IgD-negative memory B cell (primary cell): ENCODE results near the gene FRMD4A. TPM values are rescaled to one million over a fixed set of nuclear protein-coding genes. Genes with fewer than 3 reads are reported as not detected.
"Not testable (repeated sequence)": the region's sequence is repeated elsewhere in the genome, so short reads cannot be mapped to it uniquely, and the experiment has no call there.

Experiments
- H3K27ac Mint-ChIP-seq, 3 donors: one replicate each; pipeline ENCODE4 v1.8.0; 2020 to 2022; ENCODE audit warnings: mild to moderate bottlenecking in 3 of 3, mixed read lengths in 3 of 3, moderate library complexity in 1 of 3
- H3K27me3 Mint-ChIP-seq: one replicate; pipeline ENCODE4 v1.8.0; 2021; ENCODE audit warnings: mixed read lengths
- H3K36me3 Mint-ChIP-seq: one replicate; pipeline ENCODE4 v1.8.0; 2020; ENCODE audit warnings: mild to moderate bottlenecking, mixed read lengths
- H3K4me1 Mint-ChIP-seq, 3 donors: one replicate each; pipeline ENCODE4 v1.8.0; 2020 to 2022; ENCODE audit warnings: mixed read lengths in 3 of 3, mild to moderate bottlenecking in 1 of 3
- H3K4me3 Mint-ChIP-seq, 4 donors: one replicate each; pipeline ENCODE4 v1.8.0; 2020 to 2022; ENCODE audit warnings: mild to moderate bottlenecking in 4 of 4, mixed read lengths in 4 of 4, moderate library complexity in 3 of 4
- H3K9me3 Mint-ChIP-seq, 3 donors: one replicate each; pipeline ENCODE4 v1.8.0; 2020 to 2021; ENCODE audit warnings: mixed read lengths in 3 of 3, mild to moderate bottlenecking in 1 of 3
- polyA plus RNA-seq: library from polyadenylated mRNA; unstranded; fragments of 300-500 nt; fragmentation: Illumina TruSeq; gene quantifications from one replicate; pipeline ENCODE4 v1.2.3, GENCODE V29; 2021

The FRMD4A gene
- polyA plus RNA-seq, 1 donor from 2014 or later, result 1.7 TPM

DNA sequence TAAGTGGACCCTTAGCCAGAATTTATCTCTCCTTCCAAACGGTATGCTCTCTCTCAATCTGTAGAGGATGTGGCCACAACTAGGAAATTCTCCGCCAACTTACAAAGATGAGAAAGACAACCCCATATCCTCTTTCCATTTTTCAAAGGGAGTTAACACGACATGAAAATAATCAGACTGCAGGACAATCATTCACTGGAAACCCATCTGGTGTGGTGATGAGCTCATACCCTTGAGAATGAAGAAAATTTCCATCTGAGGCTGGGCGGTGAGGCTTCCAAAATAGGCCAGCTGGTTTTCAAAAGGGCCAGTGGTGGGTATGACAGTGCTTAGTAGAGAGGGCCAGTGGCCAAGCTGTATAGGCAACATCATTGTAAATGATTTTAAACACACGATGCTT, 369.6 kb downstream of the FRMD4A start:
- no peaks in the 10 kb centered on the region for H3K9me3 Mint-ChIP-seq

GRCh38 chr10:13960603-13961002, 370.1 kb downstream of the FRMD4A start:
- H3K9me3 Mint-ChIP-seq, result no peaks in the 10 kb centered on the region
- H3K36me3 Mint-ChIP-seq, result no peaks in the 10 kb centered on the region
- no peak overlapping the region for H3K27ac Mint-ChIP-seq
- peaks cover 12% of the 10 kb centered on the region for H3K27me3 Mint-ChIP-seq
- peaks cover 0 to 4% (median 0%) of the 10 kb centered on the region in 3 donors for H3K4me1 Mint-ChIP-seq
- no peak overlapping the region for H3K4me3 Mint-ChIP-seq

More for the DNA sequence above, 369.6 kb downstream of the FRMD4A start:
- Mint-ChIP-seq H3K36me3 (no peaks in the 10 kb centered on the region), H3K27ac (no peak overlapping the region), H3K4me3 (no peak overlapping the region), H3K27me3 (peaks cover 12% of the 10 kb centered on the region), H3K4me1 (peaks cover 0 to 4% (median 0%) of the 10 kb centered on the region in 3 donors)

GRCh38 chr10:13959443-13960359, 371.0 kb downstream of the FRMD4A start:
- Mint-ChIP-seq H3K4me1 (peaks cover 0 to 4% (median 0%) of the 10 kb centered on the region in 3 donors), H3K27ac (no peak overlapping the region), H3K36me3 (no peaks in the 10 kb centered on the region), H3K27me3 (peaks cover 12% of the 10 kb centered on the region), H3K4me3 (peak overlapping the region in 1 of 4 donors; percentile 17), H3K9me3 (no peaks in the 10 kb centered on the region)

- Mint-ChIP-seq H3K4me1 (peaks cover 0 to 4% (median 0%) of the 10 kb centered on the region in 3 donors), H3K27ac (peak overlapping the region in 1 of 3 donors; percentile 80), H3K36me3 (no peaks in the 10 kb centered on the region), H3K9me3 (peaks cover 0 to 5% (median 0%) of the 10 kb centered on the region in 3 donors), H3K27me3 (peaks cover 7% of the 10 kb centered on the region), H3K4me3 (no peak overlapping the region)
Measured at GRCh38 chr10:13957856-13958255, 372.9 kb downstream of the FRMD4A start.

DNA sequence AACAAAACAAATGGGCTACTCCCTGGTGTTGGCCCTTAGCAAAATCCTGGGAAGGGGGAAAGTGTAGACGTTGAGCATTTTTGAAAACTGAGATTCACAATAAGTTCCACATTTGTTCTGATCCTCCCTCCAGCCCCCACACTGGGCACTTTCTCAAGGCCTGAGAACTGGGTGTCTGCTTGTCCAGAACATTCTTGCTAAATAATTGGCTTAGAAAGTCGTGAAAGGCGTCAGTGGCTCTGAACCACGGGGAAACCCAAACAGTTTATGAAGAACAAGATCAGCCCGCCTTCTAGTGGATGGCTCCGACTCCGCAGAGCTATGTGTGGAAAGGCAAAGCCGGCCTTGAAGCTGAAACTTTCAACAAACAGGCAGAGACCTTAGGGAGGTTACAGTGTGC, 373.9 kb downstream of the FRMD4A start:
- H3K4me3 Mint-ChIP-seq, result no peak overlapping the region
- H3K27ac Mint-ChIP-seq, result no peak overlapping the region
- H3K9me3 Mint-ChIP-seq, result peaks cover 0 to 5% (median 0%) of the 10 kb centered on the region in 3 donors
- H3K4me1 Mint-ChIP-seq, result peaks cover 0 to 4% (median 0%) of the 10 kb centered on the region in 3 donors
- H3K36me3 Mint-ChIP-seq, result no peaks in the 10 kb centered on the region
- H3K27me3 Mint-ChIP-seq, result peaks cover 7% of the 10 kb centered on the region

GRCh38 chr10:13955409-13956068, 375.2 kb downstream of the FRMD4A start:
- Mint-ChIP-seq H3K27ac (no peak overlapping the region), H3K9me3 (peaks cover 1 to 8% (median 4%) of the 10 kb centered on the region in 3 donors), H3K4me1 (peaks cover 0 to 4% (median 2%) of the 10 kb centered on the region in 3 donors), H3K27me3 (peaks cover 7% of the 10 kb centered on the region), H3K36me3 (no peaks in the 10 kb centered on the region), H3K4me3 (no peak overlapping the region)

DNA sequence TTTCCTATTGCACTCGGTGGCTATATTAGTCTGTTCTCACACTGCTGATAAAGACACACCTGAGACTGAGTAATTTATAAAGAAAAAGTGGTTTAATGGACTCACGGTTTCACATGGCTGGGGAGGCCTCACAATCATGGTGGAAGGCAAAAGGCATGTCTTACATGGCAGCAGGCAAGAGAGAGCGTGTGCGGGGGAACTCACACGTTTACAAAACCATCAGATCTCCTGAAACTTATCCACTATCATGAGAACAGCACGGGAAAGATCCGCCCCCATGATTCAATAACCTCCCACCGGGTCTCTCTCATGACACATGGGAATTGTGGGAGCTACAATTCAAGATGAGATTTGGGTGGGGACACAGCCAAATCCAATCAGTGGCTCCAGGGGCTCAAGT, 376.5 kb downstream of the FRMD4A start:
- H3K4me3 Mint-ChIP-seq, H3K4me1 Mint-ChIP-seq, H3K27me3 Mint-ChIP-seq, H3K36me3 Mint-ChIP-seq, H3K27ac Mint-ChIP-seq, H3K9me3 Mint-ChIP-seq: not testable (repeated sequence)

DNA sequence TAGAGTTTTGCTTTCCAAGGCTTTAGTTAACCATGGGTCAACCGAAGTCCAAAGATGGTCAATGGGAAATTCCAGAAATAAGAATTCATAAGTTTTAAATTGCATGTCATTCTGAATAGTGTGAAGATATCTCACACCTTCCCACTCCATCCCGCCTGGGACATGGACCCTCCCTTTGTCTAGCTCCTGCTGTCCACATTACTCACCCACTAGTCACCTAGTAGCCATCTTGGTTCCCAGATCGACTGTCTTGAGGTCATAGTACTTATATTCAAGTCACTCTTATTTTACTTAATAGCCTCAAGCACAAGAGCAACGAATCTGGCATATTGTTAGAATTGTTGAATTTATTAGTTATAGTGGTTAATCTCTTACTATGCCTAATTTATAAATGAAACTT, 377.4 kb downstream of the FRMD4A start:
- H3K36me3 Mint-ChIP-seq, result peaks cover under 1% of the 10 kb centered on the region
- H3K27ac Mint-ChIP-seq, result no peak overlapping the region
- peaks cover 2% of the 10 kb centered on the region for H3K27me3 Mint-ChIP-seq
- H3K4me1 Mint-ChIP-seq, result peaks cover 0 to 2% (median 0%) of the 10 kb centered on the region in 3 donors
- H3K4me3 Mint-ChIP-seq, result no peak overlapping the region
- H3K9me3 Mint-ChIP-seq, result peaks cover 1 to 8% (median 4%) of the 10 kb centered on the region in 3 donors

DNA sequence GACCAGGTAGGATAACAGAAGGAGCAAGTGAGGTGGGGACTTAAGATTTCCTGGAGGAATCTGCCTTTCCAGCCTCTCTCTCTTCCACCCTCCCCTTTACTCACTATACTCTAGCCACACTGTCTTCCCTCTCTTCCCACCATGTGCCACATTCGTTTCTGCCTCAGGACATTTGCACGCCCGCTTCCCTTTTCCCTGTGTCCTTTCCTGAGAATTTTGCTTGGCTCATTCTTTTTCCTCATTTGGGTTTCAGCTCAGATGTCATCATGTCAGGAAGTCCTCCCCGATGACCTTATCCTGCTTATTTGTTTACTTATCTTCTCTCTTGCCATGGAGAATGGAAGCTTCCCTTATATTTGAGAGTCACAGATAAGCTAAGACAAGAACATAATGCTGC, 380.2 kb downstream of the FRMD4A start:
- H3K4me1 Mint-ChIP-seq, result peaks cover 0 to 2% (median 2%) of the 10 kb centered on the region in 3 donors
- H3K27me3 Mint-ChIP-seq, result no peaks in the 10 kb centered on the region
- H3K27ac Mint-ChIP-seq, result no peak overlapping the region
- peaks cover 1 to 8% (median 4%) of the 10 kb centered on the region in 3 donors for H3K9me3 Mint-ChIP-seq
- no peak overlapping the region for H3K4me3 Mint-ChIP-seq
- H3K36me3 Mint-ChIP-seq, result peaks cover 2% of the 10 kb centered on the region

GRCh38 chr10:13949844-13950542, 380.7 kb downstream of the FRMD4A start:
- Mint-ChIP-seq H3K4me3 (no peak overlapping the region), H3K36me3 (peaks cover 2% of the 10 kb centered on the region), H3K27me3 (no peaks in the 10 kb centered on the region), H3K9me3 (peaks cover 1 to 8% (median 4%) of the 10 kb centered on the region in 3 donors), H3K27ac (no peak overlapping the region), H3K4me1 (peaks cover 0 to 2% (median 2%) of the 10 kb centered on the region in 3 donors)

DNA sequence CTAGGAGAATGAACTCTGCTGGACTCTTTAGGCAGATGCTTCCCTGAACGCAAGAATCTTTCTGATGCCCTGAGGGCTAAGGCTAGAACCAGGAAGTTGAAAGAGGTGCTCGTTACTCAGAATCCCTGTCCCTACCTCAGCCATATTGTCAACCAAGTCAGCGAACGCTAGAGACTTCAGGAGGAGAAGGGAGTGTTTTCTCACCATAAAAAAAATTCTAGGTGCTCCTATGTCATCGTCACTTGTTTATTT, 384.6 kb downstream of the FRMD4A start:
- H3K36me3 Mint-ChIP-seq, result peaks cover 2% of the 10 kb centered on the region
- peaks cover under 1 to 1% (median 1%) of the 10 kb centered on the region in 3 donors for H3K9me3 Mint-ChIP-seq
- H3K4me3 Mint-ChIP-seq, result no peak overlapping the region
- peaks cover 3% of the 10 kb centered on the region for H3K27me3 Mint-ChIP-seq
- peak overlapping the region in 1 of 3 donors; percentile 89 for H3K27ac Mint-ChIP-seq
- peaks cover 0 to 6% (median 3%) of the 10 kb centered on the region in 3 donors for H3K4me1 Mint-ChIP-seq

- H3K27me3 Mint-ChIP-seq, result peaks cover 3% of the 10 kb centered on the region
- no peak overlapping the region for H3K4me3 Mint-ChIP-seq
- peaks cover 2% of the 10 kb centered on the region for H3K36me3 Mint-ChIP-seq
- no peak overlapping the region for H3K27ac Mint-ChIP-seq
- H3K4me1 Mint-ChIP-seq, result peaks cover 0 to 6% (median 3%) of the 10 kb centered on the region in 3 donors
- peaks cover 0 to under 1% (median 0%) of the 10 kb centered on the region in 3 donors for H3K9me3 Mint-ChIP-seq
Measured at GRCh38 chr10:13945390-13946208, 385.1 kb downstream of the FRMD4A start.

DNA sequence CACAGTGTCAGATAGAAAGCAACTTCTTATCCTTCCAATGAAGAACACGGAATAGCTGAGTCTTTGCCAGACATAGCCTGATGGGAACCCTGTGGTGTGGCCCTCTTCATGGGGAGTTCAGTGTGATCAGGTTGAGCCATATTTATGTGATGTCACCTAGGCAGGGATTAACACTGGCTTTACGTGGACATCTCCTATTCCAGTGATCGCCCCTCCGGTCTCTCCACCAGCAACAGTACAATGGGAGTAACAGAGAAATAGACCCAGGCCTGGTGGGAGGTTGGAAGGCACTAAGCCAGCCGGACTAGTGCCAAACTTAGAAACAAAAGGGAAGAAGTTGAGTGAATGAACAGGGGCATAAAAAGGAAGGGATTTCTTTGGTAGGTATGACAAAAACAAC, 385.9 kb downstream of the FRMD4A start:
- peaks cover 2% of the 10 kb centered on the region for H3K36me3 Mint-ChIP-seq
- peaks cover 3% of the 10 kb centered on the region for H3K27me3 Mint-ChIP-seq
- H3K4me3 Mint-ChIP-seq, result no peak overlapping the region
- H3K27ac Mint-ChIP-seq, result peak overlapping the region in 1 of 3 donors; percentile 40
- H3K9me3 Mint-ChIP-seq, result no peaks in the 10 kb centered on the region
- peaks cover 0 to 6% (median 3%) of the 10 kb centered on the region in 3 donors for H3K4me1 Mint-ChIP-seq

GRCh38 chr10:13943735-13944398, 386.9 kb downstream of the FRMD4A start:
- H3K4me3 Mint-ChIP-seq, result no peak overlapping the region
- H3K36me3 Mint-ChIP-seq, result peaks cover 2% of the 10 kb centered on the region
- no peaks in the 10 kb centered on the region for H3K9me3 Mint-ChIP-seq
- peaks cover 0 to 6% (median 3%) of the 10 kb centered on the region in 3 donors for H3K4me1 Mint-ChIP-seq
- no peak overlapping the region for H3K27ac Mint-ChIP-seq
- H3K27me3 Mint-ChIP-seq, result peaks cover 3% of the 10 kb centered on the region
